SK-N-SH (cell line): ENCODE data around the gene SRM. TPM values are rescaled to one million over a fixed set of nuclear protein-coding genes. Genes with fewer than 3 reads are reported as not detected.

Experiments used
- CTCF ChIA-PET: fragments of 300-600, 350-600 bp; formaldehyde crosslinking; extraction: SDS; loops from one replicate; lab custom pipeline; 2021; lab: Yijun Ruan, JAX
- POLR2A ChIA-PET: fragments of 350-600 bp; sonication (Branson Sonifier 250); formaldehyde crosslinking; extraction: SDS; loops from one replicate; lab custom pipeline; 2020; ENCODE audit warnings: antibody characterized with exemption, inconsistent platforms; lab: Yijun Ruan, JAX
- DNase-seq: peaks from one replicate; pipeline ENCODE4 v3.0.0; 2012
- H2AFZ ChIP-seq: fragments of 200-600 bp; sonication (generic); 2 replicates; pipeline ENCODE4 v1.8.1; 2016; ENCODE audit warnings: antibody characterized with exemption, mild to moderate bottlenecking, low read depth
- H3F3A ChIP-seq: fragments of 200-600 bp; sonication (generic); replicated peaks from 2 replicates; pipeline ENCODE3; 2016; ENCODE audit warnings: antibody characterized with exemption, mild to moderate bottlenecking; ENCODE audit not compliant: insufficient read depth
- H3K27ac ChIP-seq, 2 experiments: fragments of 200-500 bp in 1 of 2; fragments of 200-600 bp in 1 of 2; sonication (Bioruptor generic) in 1 of 2; sonication (generic), shearing (Covaris generic) in 1 of 2; 2 replicates each; pipeline versions ENCODE4 v1.5.1 to v1.6.1; 2014 to 2016; ENCODE audit warnings: low read depth in 2 of 2, inconsistent platforms in 1 of 2, low read length in 1 of 2, mild to moderate bottlenecking in 1 of 2, mixed read lengths in 1 of 2
- H3K27me3 ChIP-seq: fragments of 200-600 bp; sonication (generic), shearing (Covaris generic); 2 replicates; pipeline ENCODE4 v1.6.1; 2016; ENCODE audit warnings: mixed run types; ENCODE audit not compliant: insufficient read depth
- H3K36me3 ChIP-seq, 2 experiments: fragments of 200-500 bp in 1 of 2; fragments of 200-600 bp in 1 of 2; sonication (Bioruptor generic) in 1 of 2; sonication (generic) in 1 of 2; replicated peaks in 1 of 2; 2 replicates each; pipeline versions ENCODE3 to v1.5.1; 2014 to 2016; ENCODE audit warnings: low read length in 1 of 2, mild to moderate bottlenecking in 1 of 2; ENCODE audit not compliant: insufficient read depth in 2 of 2, control insufficient read depth in 1 of 2
- H3K4me1 ChIP-seq, 2 experiments: fragments of 200-500 bp in 1 of 2; fragments of 200-600 bp in 1 of 2; sonication (Bioruptor generic) in 1 of 2; sonication (generic), shearing (Covaris generic) in 1 of 2; 2 replicates each; pipeline versions ENCODE4 v1.5.1 to v1.6.1; 2014 to 2016; ENCODE audit warnings: low read depth in 1 of 2, low read length in 1 of 2, mixed run types in 1 of 2; ENCODE audit not compliant: insufficient read depth in 2 of 2, control insufficient read depth in 1 of 2
- H3K4me2 ChIP-seq: fragments of 200-600 bp; sonication (generic), shearing (Covaris generic); 2 replicates; pipeline ENCODE4 v1.6.1; 2017; ENCODE audit warnings: mixed run types
- H3K4me3 ChIP-seq, 2 experiments: fragments of 200-500 bp in 1 of 2; fragments of 200-600 bp in 1 of 2; sonication (Bioruptor generic) in 1 of 2; sonication (generic), shearing (Covaris generic) in 1 of 2; 2 replicates each; pipeline versions ENCODE4 v1.5.1 to v1.8.1; 2014 to 2016; ENCODE audit warnings: low read depth in 2 of 2, inconsistent platforms in 1 of 2, low read length in 1 of 2, mild to moderate bottlenecking in 1 of 2, mixed read lengths in 1 of 2, moderate library complexity in 1 of 2
- H3K79me2 ChIP-seq: fragments of 200-600 bp; sonication (generic); 2 replicates; pipeline ENCODE4 v1.8.1; 2017; ENCODE audit warnings: mild to moderate bottlenecking; ENCODE audit not compliant: insufficient read depth
- H3K9ac ChIP-seq: fragments of 200-600 bp; sonication (generic); 2 replicates; pipeline ENCODE4 v1.6.1; 2017; ENCODE audit warnings: mixed run types
- H3K9me2 ChIP-seq: fragments of 200-600 bp; sonication (generic); 2 replicates; pipeline ENCODE4 v1.6.1; 2017; ENCODE audit warnings: mixed run types
- H3K9me3 ChIP-seq: fragments of 200-600 bp; sonication (generic); 2 replicates; pipeline ENCODE4 v1.6.1; 2017; ENCODE audit warnings: mixed run types, mild to moderate bottlenecking, moderate library complexity
- H4K20me1 ChIP-seq: fragments of 200-600 bp; sonication (generic); 2 replicates; pipeline ENCODE4 v1.6.1; 2017; ENCODE audit warnings: mild to moderate bottlenecking, mixed run types; ENCODE audit not compliant: insufficient read depth
- ELF1 ChIP-seq: IDR thresholded peaks from 2 replicates; pipeline ENCODE4 v1.4.0; 2012
- EP300 ChIP-seq, 2 experiments: IDR thresholded peaks; 2 replicates each; pipeline versions ENCODE4 v1.4.0 to v1.6.1; 2012; ENCODE audit warnings: borderline replicate concordance in 1 of 2, low read depth in 1 of 2, low read length in 1 of 2
- FOSL2 ChIP-seq: IDR thresholded peaks from 2 replicates; pipeline ENCODE4 v1.4.0; 2012; ENCODE audit warnings: low read depth, mild to moderate bottlenecking, moderate library complexity, borderline replicate concordance
- GATA2 ChIP-seq: sonication (generic); formaldehyde crosslinking; IDR thresholded peaks from 2 replicates; pipeline ENCODE4 v1.5.0; 2020; ENCODE audit warnings: mild to moderate bottlenecking, missing genetic modification reagents
- JUND ChIP-seq: IDR thresholded peaks from 2 replicates; pipeline ENCODE4 v1.4.0; 2012
- NFIC ChIP-seq: IDR thresholded peaks from 2 replicates; pipeline ENCODE4 v1.4.0; 2012; ENCODE audit warnings: borderline replicate concordance
- POLR2AphosphoS5 ChIP-seq: IDR thresholded peaks from 2 replicates; pipeline ENCODE4 v1.6.1; 2012; ENCODE audit warnings: low read depth, low read length
- RXRA ChIP-seq: IDR thresholded peaks from 2 replicates; pipeline ENCODE4 v1.4.0; 2012; ENCODE audit warnings: low read depth, mild to moderate bottlenecking, borderline replicate concordance
- SMC3 ChIP-seq: IDR thresholded peaks from 2 replicates; pipeline ENCODE4 v1.6.1; 2012; ENCODE audit warnings: low read depth, low read length, improper control_type of control experiment
- TAF1 ChIP-seq: IDR thresholded peaks from 2 replicates; pipeline ENCODE4 v1.6.1; 2012; ENCODE audit warnings: low read depth, mild to moderate bottlenecking, low read length, moderate library complexity, borderline replicate concordance
- TCF12 ChIP-seq: IDR thresholded peaks from 2 replicates; pipeline ENCODE4 v1.4.0; 2012
- YY1 ChIP-seq: IDR thresholded peaks from 2 replicates; pipeline ENCODE4 v1.4.0; 2012; ENCODE audit warnings: low read depth, mild to moderate bottlenecking
- WGBS: methylation state at CpG from one replicate; pipeline ENCODE4 v1.1.6; 2017; ENCODE audit warnings: low lambda C conversion rate; 5-methylcytosine and 5-hydroxymethylcytosine counted together
- polyA plus RNA-seq, 3 experiments: library from polyadenylated mRNA; depleted of rRNA; stranded (reverse); fragments of >200 nt; gene quantifications; 2 replicates each; pipeline ENCODE4 v1.2.3, GENCODE V29; 2012
- TF ChIP-seq, protein P1 (sequence below): fragments of 200-600 bp; sonication (generic); IDR thresholded peaks from 2 replicates; pipeline ENCODE4 v1.6.1; 2017; ENCODE audit warnings: antibody characterized with exemption, mild to moderate bottlenecking, moderate library complexity
- TF ChIP-seq, protein P2 (sequence below): IDR thresholded peaks from 2 replicates; pipeline ENCODE4 v1.4.0; 2012; ENCODE audit warnings: low read depth
- TF ChIP-seq, protein P3 (sequence below): fragments of 150-350 bp; IDR thresholded peaks from 2 replicates; pipeline ENCODE4 v1.6.1; 2016; ENCODE audit warnings: mild to moderate bottlenecking, low read depth, low read length
- TF ChIP-seq, protein P4 (sequence below): IDR thresholded peaks from 2 replicates; pipeline ENCODE4 v1.4.0; 2012; ENCODE audit warnings: low read depth, borderline replicate concordance
- TF ChIP-seq, protein P5 (sequence below): IDR thresholded peaks from 2 replicates; pipeline ENCODE4 v1.6.1; 2012; ENCODE audit warnings: mild to moderate bottlenecking, low read depth, low read length, moderate library complexity

Gene SRM
- polyA plus RNA-seq, 1 of the 3 experiments (the other 2 are of a cell fraction), result 105 TPM

DNA sequence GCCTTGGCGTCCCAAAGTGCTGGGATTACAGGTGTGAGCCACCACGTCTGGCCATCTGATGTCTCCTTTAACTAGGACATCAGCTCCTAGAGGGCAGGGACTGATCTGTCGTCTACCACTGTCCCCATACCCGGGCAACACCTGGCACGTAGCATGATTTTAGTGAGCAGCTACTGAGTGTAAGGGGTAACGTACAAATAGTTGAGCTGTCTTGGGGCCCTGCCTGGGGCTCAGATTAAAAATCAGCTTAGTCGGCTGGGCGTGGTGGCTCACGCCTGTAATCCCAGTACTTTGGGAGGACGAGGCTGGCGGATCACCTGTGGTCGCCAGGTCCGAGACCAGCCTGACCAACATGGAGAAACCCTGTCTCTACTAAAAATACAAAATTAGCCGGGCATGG is 1.8 kb downstream of the SRM start:
- ChIA-PET POLR2A (no interaction called here), CTCF (interaction anchor here (3.7 kb wide), 1 partner anchor 20 kb away, joined by 34 read pairs; no protein-coding TSS in a partner anchor)
- no peak overlapping the region for H3K4me2 ChIP-seq
- DNase-seq, result no peak
- H3F3A ChIP-seq, result peaks cover 5% of the 10 kb centered on the region
- H3K4me3 ChIP-seq, result no peak overlapping the region; a peak in 1 of 4 replicates
- no peaks in the 10 kb centered on the region for H3K9me2 ChIP-seq
- 95% methylated on average over 13 of the region's 14 CpGs for WGBS
- peaks cover 4% of the 10 kb centered on the region; the same call in 1 of the 2 replicates for H4K20me1 ChIP-seq
- no peak overlapping the region for H3K9ac ChIP-seq
- H3K27me3 ChIP-seq, result no peaks in the 10 kb centered on the region
- H3K79me2 ChIP-seq, result peaks cover 31% of the 10 kb centered on the region
- no peak overlapping the region for H3K27ac ChIP-seq
- H3K9me3 ChIP-seq, result no peaks in the 10 kb centered on the region
- no peak overlapping the region for H2AFZ ChIP-seq
- TF ChIP-seq, protein P1, sequence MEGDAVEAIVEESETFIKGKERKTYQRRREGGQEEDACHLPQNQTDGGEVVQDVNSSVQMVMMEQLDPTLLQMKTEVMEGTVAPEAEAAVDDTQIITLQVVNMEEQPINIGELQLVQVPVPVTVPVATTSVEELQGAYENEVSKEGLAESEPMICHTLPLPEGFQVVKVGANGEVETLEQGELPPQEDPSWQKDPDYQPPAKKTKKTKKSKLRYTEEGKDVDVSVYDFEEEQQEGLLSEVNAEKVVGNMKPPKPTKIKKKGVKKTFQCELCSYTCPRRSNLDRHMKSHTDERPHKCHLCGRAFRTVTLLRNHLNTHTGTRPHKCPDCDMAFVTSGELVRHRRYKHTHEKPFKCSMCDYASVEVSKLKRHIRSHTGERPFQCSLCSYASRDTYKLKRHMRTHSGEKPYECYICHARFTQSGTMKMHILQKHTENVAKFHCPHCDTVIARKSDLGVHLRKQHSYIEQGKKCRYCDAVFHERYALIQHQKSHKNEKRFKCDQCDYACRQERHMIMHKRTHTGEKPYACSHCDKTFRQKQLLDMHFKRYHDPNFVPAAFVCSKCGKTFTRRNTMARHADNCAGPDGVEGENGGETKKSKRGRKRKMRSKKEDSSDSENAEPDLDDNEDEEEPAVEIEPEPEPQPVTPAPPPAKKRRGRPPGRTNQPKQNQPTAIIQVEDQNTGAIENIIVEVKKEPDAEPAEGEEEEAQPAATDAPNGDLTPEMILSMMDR, result no peak
- TF ChIP-seq JUND, result no peak
- TF ChIP-seq FOSL2, result no peak
- no peak for TF ChIP-seq TCF12
- no peak for TF ChIP-seq GATA2
- no peak for TF ChIP-seq POLR2AphosphoS5
- TF ChIP-seq, protein P2, sequence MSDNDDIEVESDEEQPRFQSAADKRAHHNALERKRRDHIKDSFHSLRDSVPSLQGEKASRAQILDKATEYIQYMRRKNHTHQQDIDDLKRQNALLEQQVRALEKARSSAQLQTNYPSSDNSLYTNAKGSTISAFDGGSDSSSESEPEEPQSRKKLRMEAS, result no peak
- TF ChIP-seq, all 33 proteins: peak for 0
- H3K4me1 ChIP-seq, result peaks cover 5 to 20% of the 10 kb centered on the region in 2 experiments; a peak in 3 of 4 replicates
- peaks cover 0 to 17% of the 10 kb centered on the region in 2 experiments for H3K36me3 ChIP-seq

DNA sequence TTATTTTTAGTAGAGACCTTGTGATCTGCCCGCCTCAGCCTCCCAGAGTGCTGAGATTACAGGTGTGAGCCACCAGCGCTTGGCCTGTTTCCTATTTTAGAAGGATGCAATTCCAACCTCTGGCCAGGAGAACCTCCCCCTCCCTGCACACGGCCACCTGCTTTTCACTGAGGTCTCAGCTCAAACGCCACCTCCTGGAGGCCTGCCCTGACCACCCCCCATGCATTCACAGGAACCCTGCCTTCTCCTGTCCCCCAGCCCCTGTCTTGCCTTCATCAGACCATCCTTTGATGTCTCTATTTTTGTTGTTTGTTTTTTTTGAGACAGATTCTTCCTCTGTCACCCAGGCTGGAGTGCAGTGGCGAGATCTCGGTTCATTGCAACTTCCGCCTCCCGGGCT is 2.3 kb downstream of the SRM start:
- peaks cover 5% of the 10 kb centered on the region for H3F3A ChIP-seq
- no peaks in the 10 kb centered on the region for H3K9me2 ChIP-seq
- 96% methylated on average over 8 of the region's 8 CpGs for WGBS
- H3K36me3 ChIP-seq, result peaks cover 0 to 17% of the 10 kb centered on the region in 2 experiments
- no peak overlapping the region for H3K27ac ChIP-seq
- H3K4me1 ChIP-seq, result peaks cover 5 to 25% of the 10 kb centered on the region in 2 experiments; a peak in 3 of 4 replicates
- peaks cover 4% of the 10 kb centered on the region; the same call in 1 of the 2 replicates for H4K20me1 ChIP-seq
- DNase-seq, result no peak
- no peak overlapping the region for H3K4me3 ChIP-seq
- ChIA-PET POLR2A (no interaction called here), CTCF (interaction anchor here (3.7 kb wide), 1 partner anchor 20 kb away, joined by 34 read pairs; no protein-coding TSS in a partner anchor)
- no peak overlapping the region for H3K4me2 ChIP-seq
- peaks cover 31% of the 10 kb centered on the region for H3K79me2 ChIP-seq
- H3K9me3 ChIP-seq, result no peaks in the 10 kb centered on the region
- H2AFZ ChIP-seq, result no peak overlapping the region
- H3K27me3 ChIP-seq, result no peaks in the 10 kb centered on the region
- no peak overlapping the region for H3K9ac ChIP-seq
- TF ChIP-seq, protein P3, sequence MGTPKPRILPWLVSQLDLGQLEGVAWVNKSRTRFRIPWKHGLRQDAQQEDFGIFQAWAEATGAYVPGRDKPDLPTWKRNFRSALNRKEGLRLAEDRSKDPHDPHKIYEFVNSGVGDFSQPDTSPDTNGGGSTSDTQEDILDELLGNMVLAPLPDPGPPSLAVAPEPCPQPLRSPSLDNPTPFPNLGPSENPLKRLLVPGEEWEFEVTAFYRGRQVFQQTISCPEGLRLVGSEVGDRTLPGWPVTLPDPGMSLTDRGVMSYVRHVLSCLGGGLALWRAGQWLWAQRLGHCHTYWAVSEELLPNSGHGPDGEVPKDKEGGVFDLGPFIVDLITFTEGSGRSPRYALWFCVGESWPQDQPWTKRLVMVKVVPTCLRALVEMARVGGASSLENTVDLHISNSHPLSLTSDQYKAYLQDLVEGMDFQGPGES, result no peak
- no peak for TF ChIP-seq GATA2
- TF ChIP-seq JUND, result no peak
- TF ChIP-seq POLR2AphosphoS5, result no peak
- no peak for TF ChIP-seq RXRA
- TF ChIP-seq, protein P4, sequence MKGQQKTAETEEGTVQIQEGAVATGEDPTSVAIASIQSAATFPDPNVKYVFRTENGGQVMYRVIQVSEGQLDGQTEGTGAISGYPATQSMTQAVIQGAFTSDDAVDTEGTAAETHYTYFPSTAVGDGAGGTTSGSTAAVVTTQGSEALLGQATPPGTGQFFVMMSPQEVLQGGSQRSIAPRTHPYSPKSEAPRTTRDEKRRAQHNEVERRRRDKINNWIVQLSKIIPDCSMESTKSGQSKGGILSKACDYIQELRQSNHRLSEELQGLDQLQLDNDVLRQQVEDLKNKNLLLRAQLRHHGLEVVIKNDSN, result no peak
- TF ChIP-seq TAF1, result no peak
- TF ChIP-seq EP300 (IDR thresholded peaks at IDR 0.05; ENCODE audit: borderline replicate concordance in 1 of 2, low read depth in 1 of 2, low read length in 1 of 2), result no peak
- TF ChIP-seq, protein P5, sequence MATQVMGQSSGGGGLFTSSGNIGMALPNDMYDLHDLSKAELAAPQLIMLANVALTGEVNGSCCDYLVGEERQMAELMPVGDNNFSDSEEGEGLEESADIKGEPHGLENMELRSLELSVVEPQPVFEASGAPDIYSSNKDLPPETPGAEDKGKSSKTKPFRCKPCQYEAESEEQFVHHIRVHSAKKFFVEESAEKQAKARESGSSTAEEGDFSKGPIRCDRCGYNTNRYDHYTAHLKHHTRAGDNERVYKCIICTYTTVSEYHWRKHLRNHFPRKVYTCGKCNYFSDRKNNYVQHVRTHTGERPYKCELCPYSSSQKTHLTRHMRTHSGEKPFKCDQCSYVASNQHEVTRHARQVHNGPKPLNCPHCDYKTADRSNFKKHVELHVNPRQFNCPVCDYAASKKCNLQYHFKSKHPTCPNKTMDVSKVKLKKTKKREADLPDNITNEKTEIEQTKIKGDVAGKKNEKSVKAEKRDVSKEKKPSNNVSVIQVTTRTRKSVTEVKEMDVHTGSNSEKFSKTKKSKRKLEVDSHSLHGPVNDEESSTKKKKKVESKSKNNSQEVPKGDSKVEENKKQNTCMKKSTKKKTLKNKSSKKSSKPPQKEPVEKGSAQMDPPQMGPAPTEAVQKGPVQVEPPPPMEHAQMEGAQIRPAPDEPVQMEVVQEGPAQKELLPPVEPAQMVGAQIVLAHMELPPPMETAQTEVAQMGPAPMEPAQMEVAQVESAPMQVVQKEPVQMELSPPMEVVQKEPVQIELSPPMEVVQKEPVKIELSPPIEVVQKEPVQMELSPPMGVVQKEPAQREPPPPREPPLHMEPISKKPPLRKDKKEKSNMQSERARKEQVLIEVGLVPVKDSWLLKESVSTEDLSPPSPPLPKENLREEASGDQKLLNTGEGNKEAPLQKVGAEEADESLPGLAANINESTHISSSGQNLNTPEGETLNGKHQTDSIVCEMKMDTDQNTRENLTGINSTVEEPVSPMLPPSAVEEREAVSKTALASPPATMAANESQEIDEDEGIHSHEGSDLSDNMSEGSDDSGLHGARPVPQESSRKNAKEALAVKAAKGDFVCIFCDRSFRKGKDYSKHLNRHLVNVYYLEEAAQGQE, result no peak
- TF ChIP-seq ELF1, result no peak
- TF ChIP-seq, protein P1, result no peak
- TF ChIP-seq SMC3, result no peak
- no peak for TF ChIP-seq FOSL2
- no peak for TF ChIP-seq NFIC
- TF ChIP-seq YY1, result no peak
